H1 (cell line): ENCODE results near the gene MIA2. TPM values are rescaled to one million over a fixed set of nuclear protein-coding genes. Genes with fewer than 3 reads are reported as not detected.

Source experiments
- CTCF ChIA-PET: fragments of 300-600 bp; sonication (Branson Sonifier 250); formaldehyde crosslinking; loops from one replicate; lab custom pipeline; 2021; ENCODE audit not compliant: partially characterized antibody; lab: Charles Lee
- POLR2A ChIA-PET: fragments of 300-600 bp; sonication (Branson Sonifier 250); formaldehyde crosslinking; loops from one replicate; lab custom pipeline; 2021; ENCODE audit warnings: inconsistent platforms; ENCODE audit not compliant: partially characterized antibody; lab: Charles Lee
- DNase-seq, 2 experiments: peaks; one replicate each; pipeline versions ENCODE4 v3.0.0 to v3.0.0-alpha.2; 2010 to 2022; ENCODE audit warnings: low spot score in 2 of 2, low read depth in 1 of 2, mixed read lengths in 1 of 2
- FAIRE-seq: peaks from 2 replicates; lab custom pipeline; 2011; peaks lifted over from hg19 to GRCh38; lab: Jason Lieb, UNC
- H2AFZ ChIP-seq: 2 replicates; pipeline ENCODE4 v1.8.1; 2012; ENCODE audit warnings: low read length, inconsistent platforms
- H2AK5ac ChIP-seq: 2 replicates; pipeline ENCODE4 v1.6.1; 2013; ENCODE audit warnings: low read depth, low read length
- H2BK120ac ChIP-seq: replicated peaks from 2 replicates; pipeline ENCODE3; 2013; ENCODE audit warnings: low read depth, low read length, inconsistent platforms
- H2BK12ac ChIP-seq: 2 replicates; pipeline ENCODE4 v1.6.1; 2013; ENCODE audit warnings: low read depth, low read length
- H2BK15ac ChIP-seq: 2 replicates; pipeline ENCODE4 v1.6.1; 2013; ENCODE audit warnings: low read length
- H2BK20ac ChIP-seq: 2 replicates; pipeline ENCODE4 v1.6.1; 2013; ENCODE audit warnings: low read length
- H2BK5ac ChIP-seq: 2 replicates; pipeline ENCODE4 v1.6.1; 2013; ENCODE audit warnings: low read depth, low read length
- H3K14ac ChIP-seq: 2 replicates; pipeline ENCODE4 v1.6.1; 2013; ENCODE audit warnings: inconsistent platforms; ENCODE audit not compliant: insufficient read length
- H3K18ac ChIP-seq: 2 replicates; pipeline ENCODE4 v1.6.1; 2013; ENCODE audit warnings: low read length; ENCODE audit errors: extremely low read depth
- H3K23ac ChIP-seq: 2 replicates; pipeline ENCODE4 v1.6.1; 2013; ENCODE audit warnings: inconsistent platforms; ENCODE audit not compliant: insufficient read length
- H3K23me2 ChIP-seq: 2 replicates; pipeline ENCODE4 v1.6.1; 2013; ENCODE audit warnings: low read depth, low read length
- H3K27ac ChIP-seq: 2 replicates; pipeline ENCODE4 v1.6.1; 2011; ENCODE audit warnings: low read depth, low read length, inconsistent platforms
- H3K27me3 ChIP-seq, 4 experiments: replicated peaks in 1 of 4; 1 replicate in 1 of 4; 2 replicates in 3 of 4; pipeline versions ENCODE4 v1.6.1 to v1.8.1; 2011 to 2013; ENCODE audit warnings: low read length in 3 of 4, mild to moderate bottlenecking in 3 of 4, inconsistent platforms in 2 of 4, mixed read lengths in 2 of 4, moderate library complexity in 1 of 4; ENCODE audit not compliant: control insufficient read depth in 3 of 4, insufficient read depth in 3 of 4; ENCODE audit errors: extremely low read depth in 1 of 4
- H3K36me3 ChIP-seq, 4 experiments: 2 replicates each; pipeline versions ENCODE4 v1.6.1 to v1.8.1; 2011 to 2013; ENCODE audit warnings: mild to moderate bottlenecking in 4 of 4, low read length in 3 of 4, moderate library complexity in 2 of 4, control low read depth in 1 of 4, inconsistent platforms in 1 of 4; ENCODE audit not compliant: insufficient read depth in 4 of 4, control insufficient read depth in 2 of 4
- H3K4ac ChIP-seq: replicated peaks from 2 replicates; pipeline ENCODE3; 2013; ENCODE audit warnings: low read length, low read depth, mixed read lengths, inconsistent platforms; ENCODE audit not compliant: insufficient read length
- H3K4me1 ChIP-seq, 4 experiments: replicated peaks in 1 of 4; 1 replicate in 1 of 4; 2 replicates in 3 of 4; pipeline versions ENCODE4 v1.6.1 to v1.8.1; 2011 to 2013; ENCODE audit warnings: low read length in 3 of 4, inconsistent platforms in 2 of 4, mixed read lengths in 1 of 4; ENCODE audit not compliant: insufficient read depth in 4 of 4, control insufficient read depth in 3 of 4
- H3K4me2 ChIP-seq, 2 experiments: 2 replicates each; pipeline versions ENCODE4 v1.6.1 to v1.8.1; 2011 to 2013; ENCODE audit warnings: low read depth in 2 of 2, low read length in 2 of 2, control low read depth in 1 of 2, inconsistent platforms in 1 of 2, mild to moderate bottlenecking in 1 of 2; ENCODE audit not compliant: insufficient read depth in 1 of 2
- H3K4me3 ChIP-seq, 4 experiments: fragments of 200-600, 300-600 bp in 1 of 4; sonication (generic), shearing (Covaris generic), sonication (Bioruptor Twin) in 1 of 4; 2 replicates each; pipeline versions ENCODE4 v1.5.1 to v1.8.1; 2011 to 2016; ENCODE audit warnings: low read length in 4 of 4, low read depth in 3 of 4, control low read depth in 2 of 4, inconsistent platforms in 2 of 4, mild to moderate bottlenecking in 2 of 4, mixed read lengths in 1 of 4, moderate library complexity in 1 of 4; ENCODE audit not compliant: insufficient read depth in 2 of 4; ENCODE audit errors: extremely low read depth in 1 of 4
- H3K56ac ChIP-seq: replicated peaks from 2 replicates; pipeline ENCODE3; 2013; ENCODE audit warnings: low read depth, mild to moderate bottlenecking, mixed read lengths, low read length, inconsistent platforms; ENCODE audit not compliant: insufficient read length
- H3K79me1 ChIP-seq: 2 replicates; pipeline ENCODE4 v1.6.1; 2013; ENCODE audit warnings: low read depth, low read length, control low read depth
- H3K79me2 ChIP-seq, 2 experiments: 2 replicates each; pipeline versions ENCODE4 v1.6.1 to v1.8.1; 2012 to 2013; ENCODE audit warnings: low read length in 2 of 2, mild to moderate bottlenecking in 2 of 2, inconsistent platforms in 1 of 2; ENCODE audit not compliant: insufficient read depth in 2 of 2, control insufficient read depth in 1 of 2
- H3K9ac ChIP-seq, 4 experiments: replicated peaks in 1 of 4; 1 replicate in 1 of 4; 2 replicates in 3 of 4; pipeline versions ENCODE4 v1.6.1 to v1.8.1; 2011 to 2013; ENCODE audit warnings: low read depth in 3 of 4, low read length in 3 of 4, control low read depth in 2 of 4, mild to moderate bottlenecking in 2 of 4, moderate library complexity in 2 of 4, inconsistent platforms in 1 of 4; ENCODE audit errors: extremely low read depth in 1 of 4
- H3K9me3 ChIP-seq, 2 experiments: 2 replicates each; pipeline versions ENCODE4 v1.6.1 to v1.8.1; 2012 to 2013; ENCODE audit warnings: mild to moderate bottlenecking in 2 of 2, moderate library complexity in 2 of 2, control low read depth in 1 of 2, inconsistent platforms in 1 of 2, low read depth in 1 of 2, low read length in 1 of 2, mixed read lengths in 1 of 2; ENCODE audit not compliant: insufficient read depth in 2 of 2
- H4K20me1 ChIP-seq, 2 experiments: replicated peaks in 1 of 2; 2 replicates each; pipeline versions ENCODE3 to v1.8.1; 2011 to 2013; ENCODE audit warnings: inconsistent platforms in 2 of 2, low read length in 2 of 2, mild to moderate bottlenecking in 1 of 2; ENCODE audit not compliant: insufficient read depth in 2 of 2, control insufficient read depth in 1 of 2
- H4K5ac ChIP-seq: 2 replicates; pipeline ENCODE4 v1.6.1; 2013; ENCODE audit warnings: low read length, low read depth, mixed read lengths, inconsistent platforms; ENCODE audit not compliant: insufficient read length
- H4K8ac ChIP-seq: 2 replicates; pipeline ENCODE4 v1.8.0; 2013; ENCODE audit warnings: mild to moderate bottlenecking, moderate library complexity, low read length, inconsistent platforms; ENCODE audit not compliant: insufficient read depth; ENCODE audit errors: extremely low read depth
- H4K91ac ChIP-seq: replicated peaks from 2 replicates; pipeline ENCODE3; 2013; ENCODE audit warnings: low read length, mixed read lengths, inconsistent platforms; ENCODE audit not compliant: insufficient read length
- BCL11A ChIP-seq, 2 experiments: IDR thresholded peaks; one replicate each; pipeline ENCODE4 v1.6.1; 2011; ENCODE audit warnings: low read depth in 2 of 2, low read length in 2 of 2, mild to moderate bottlenecking in 2 of 2
- CBX5 ChIP-seq: fragments of 300-800, 300-1000 bp; sonication (generic); IDR thresholded peaks from 2 replicates; pipeline ENCODE4 v1.7.1; 2016; ENCODE audit warnings: antibody characterized with exemption, low read length, low read depth
- CHD1 ChIP-seq: IDR thresholded peaks from 2 replicates; pipeline ENCODE4 v1.6.1; 2012; ENCODE audit warnings: low read depth, low read length, improper control_type of control experiment
- CREB1 ChIP-seq: IDR thresholded peaks from 2 replicates; pipeline ENCODE4 v1.6.1; 2012; ENCODE audit warnings: inconsistent platforms
- EP300 ChIP-seq, 2 experiments: IDR thresholded peaks; 1 replicate in 1 of 2; 2 replicates in 1 of 2; pipeline ENCODE4 v1.6.1; 2011 to 2012; ENCODE audit warnings: low read depth in 2 of 2, low read length in 2 of 2, mild to moderate bottlenecking in 2 of 2, borderline replicate concordance in 1 of 2, inconsistent platforms in 1 of 2, moderate library complexity in 1 of 2
- EZH2 ChIP-seq: fragments of 200-600 bp; sonication (generic); IDR thresholded peaks from 2 replicates; pipeline ENCODE4 v1.7.1; 2012; ENCODE audit warnings: low read depth, mild to moderate bottlenecking, moderate library complexity, low read length, inconsistent platforms; ENCODE audit not compliant: severe bottlenecking
- FOSL1 ChIP-seq: IDR thresholded peaks from 2 replicates; pipeline ENCODE4 v1.6.1; 2011; ENCODE audit warnings: mild to moderate bottlenecking, low read depth, low read length, moderate library complexity; ENCODE audit not compliant: insufficient read depth
- JUN ChIP-seq: IDR thresholded peaks from 2 replicates; pipeline ENCODE4 v1.6.1; 2011; ENCODE audit warnings: low read depth, mild to moderate bottlenecking, improper control_type of control experiment, low read length
- PHF8 ChIP-seq: fragments of 200-600 bp; sonication (generic); conservative IDR thresholded peaks from 2 replicates; pipeline ENCODE4 v1.7.1; 2012; ENCODE audit warnings: low read depth, mild to moderate bottlenecking, inconsistent platforms, low read length, moderate library complexity
- SP2 ChIP-seq: IDR thresholded peaks from 2 replicates; pipeline ENCODE4 v1.6.1; 2012; ENCODE audit warnings: mild to moderate bottlenecking, low read length, inconsistent platforms
- TAF1 ChIP-seq: IDR thresholded peaks from 2 replicates; pipeline ENCODE4 v1.6.1; 2011; ENCODE audit warnings: mild to moderate bottlenecking, low read depth, low read length
- TEAD4 ChIP-seq: IDR thresholded peaks from 2 replicates; pipeline ENCODE4 v1.6.1; 2012; ENCODE audit warnings: low read depth, low read length, inconsistent platforms, mixed read lengths
- ZNF274 ChIP-seq: IDR thresholded peaks from 2 replicates; pipeline ENCODE4 v1.7.0; 2012; ENCODE audit warnings: low read length, borderline replicate concordance; ENCODE audit errors: extremely low read depth
- WGBS, 2 experiments: shearing (Covaris generic) in 1 of 2; methylation state at CpG; one replicate each; pipeline versions ENCODE4 v1.1.6 to v1.1.7; 2013 to 2015; ENCODE audit warnings: low lambda C conversion rate in 2 of 2, mixed read lengths in 2 of 2, inconsistent platforms in 1 of 2, low coverage in 1 of 2, missing lambda C conversion rate in 1 of 2; ENCODE audit not compliant: insufficient replicate concordance in 2 of 2, insufficient coverage in 1 of 2, insufficient read length in 1 of 2; ENCODE audit errors: extremely low coverage in 1 of 2, missing lambda C conversion rate in 1 of 2; 5-methylcytosine and 5-hydroxymethylcytosine counted together
- polyA plus RNA-seq, 7 experiments: library from polyadenylated mRNA; depleted of rRNA in 3 of 7; stranded (reverse) in 5 of 7; unstranded in 2 of 7; fragments of >200 nt in 5 of 7; fragments of 200-250 nt in 2 of 7; gene quantifications; 1 replicate in 5 of 7; 2 replicates in 1 of 7; 4 replicates in 1 of 7; pipeline versions ENCODE4 v1.2.1 to v1.2.3, GENCODE V29; 2011 to 2013; ENCODE audit warnings: missing spikeins in 2 of 7, mixed read lengths in 2 of 7
- total RNA-seq: library from RNA; stranded (reverse); fragmentation: NEBNext Ultra II Directional; extraction: Animal tissue kit (Norgen Biotek cat#: 25700); gene quantifications from 2 replicates; pipeline ENCODE4 v1.2.1, GENCODE V29; 2021
- TF ChIP-seq, protein P1 (sequence below): IDR thresholded peaks from 2 replicates; pipeline ENCODE4 v1.6.1; 2012; ENCODE audit warnings: inconsistent platforms

MIA2 gene
- total and polyA plus RNA-seq, 2 of the 8 experiments (the other 6 are each of a cell fraction or from before 2014, with no cell fraction given) = 10.1 to 15.0 TPM

DNA sequence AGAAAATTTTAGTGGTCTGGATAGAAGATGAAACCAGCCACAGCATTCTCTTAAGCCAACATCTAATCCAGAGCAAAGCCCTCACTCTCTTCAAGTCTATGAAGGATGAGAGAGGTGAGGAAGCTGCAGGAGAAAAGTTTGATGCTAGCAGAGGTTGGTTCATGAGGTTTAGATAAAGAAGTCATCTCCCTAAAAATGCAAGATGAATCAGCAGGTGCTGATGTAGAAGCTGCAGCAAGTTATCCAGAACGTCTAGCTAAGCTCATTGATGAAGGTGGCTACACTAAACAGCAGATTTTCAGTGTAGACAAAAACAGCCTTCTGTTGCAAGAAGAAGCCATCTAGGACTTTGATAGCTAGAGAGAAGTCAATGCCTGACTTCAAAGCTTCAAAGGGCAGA, 150.0 kb downstream of the MIA2 start:
- FAIRE-seq = no peak
- POLR2A ChIA-PET = interaction anchor here (0.6 to 1.2 kb wide), 2 partner anchors 117 to 205 kb away, joined by 3 to 4 read pairs; no protein-coding TSS in a partner anchor

More for the DNA sequence above, 150.0 kb downstream of the MIA2 start:
- no peak overlapping the region for H3K23ac ChIP-seq
- no peak overlapping the region for H4K5ac ChIP-seq
- H3K4me1 ChIP-seq = no peaks in the 10 kb centered on the region
- H3K23me2 ChIP-seq = no peaks in the 10 kb centered on the region
- H4K91ac ChIP-seq = no peak overlapping the region
- H2BK120ac ChIP-seq = no peak overlapping the region
- H3K4me2 ChIP-seq = no peak overlapping the region
- H3K4me3 ChIP-seq = no peak overlapping the region
- CTCF ChIA-PET = no interaction called here
- no peaks in the 10 kb centered on the region for H4K20me1 ChIP-seq
- H2AFZ ChIP-seq = no peak overlapping the region
- H3K9ac ChIP-seq = no peak overlapping the region
- H3K79me2 ChIP-seq = no peaks in the 10 kb centered on the region
- no peak overlapping the region for H2BK12ac ChIP-seq
- no peaks in the 10 kb centered on the region for H3K9me3 ChIP-seq
- H3K56ac ChIP-seq = no peak overlapping the region
- no peak for DNase-seq
- no peak overlapping the region for H3K14ac ChIP-seq
- WGBS, 2 experiments = 72% methylated on average over 1 of the region's 1 CpG; no CpG with 5 or more reads in 1 of the 2 experiments
- TF ChIP-seq PHF8 = no peak
- TF ChIP-seq CBX5 = no peak
- TF ChIP-seq JUN = no peak
- TF ChIP-seq BCL11A (IDR thresholded peaks at IDR 0.05; ENCODE audit: low read depth in 2 of 2, low read length in 2 of 2) = no peak
- no peak for TF ChIP-seq CHD1
- TF ChIP-seq FOSL1 = no peak
- TF ChIP-seq, protein P1, sequence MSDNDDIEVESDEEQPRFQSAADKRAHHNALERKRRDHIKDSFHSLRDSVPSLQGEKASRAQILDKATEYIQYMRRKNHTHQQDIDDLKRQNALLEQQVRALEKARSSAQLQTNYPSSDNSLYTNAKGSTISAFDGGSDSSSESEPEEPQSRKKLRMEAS = no peak
- no peak for TF ChIP-seq EZH2
- TF ChIP-seq CREB1 = no peak
- TF ChIP-seq ZNF274 = no peak
- no peak for TF ChIP-seq SP2
- no peak for TF ChIP-seq TEAD4
- no peak for TF ChIP-seq TAF1
- TF ChIP-seq EP300 (IDR thresholded peaks at IDR 0.05; ENCODE audit: borderline replicate concordance in 1 of 2, low read depth in 2 of 2, low read length in 2 of 2) = no peak
- no peaks in the 10 kb centered on the region for H3K79me1 ChIP-seq
- no peak overlapping the region for H2BK15ac ChIP-seq
- no peak overlapping the region for H3K27ac ChIP-seq
- no peak overlapping the region for H3K4ac ChIP-seq
- no peak overlapping the region for H2BK20ac ChIP-seq
- H3K36me3 ChIP-seq = no peaks in the 10 kb centered on the region
- no peak overlapping the region for H3K18ac ChIP-seq
- no peak overlapping the region for H2AK5ac ChIP-seq
- no peaks in the 10 kb centered on the region for H3K27me3 ChIP-seq
- no peak overlapping the region for H4K8ac ChIP-seq
- no peak overlapping the region for H2BK5ac ChIP-seq
